Measurements from ENCODE around the gene PHF13. TPM values are rescaled to one million over a fixed set of nuclear protein-coding genes. Genes with fewer than 3 reads are reported as not detected.

The PHF13 gene
- total and polyA plus RNA-seq, 4 donors: 1.4 to 8.7 (median 3.8) TPM

- TF ChIP-seq CTCF (IDR thresholded peaks at IDR 0.05; ENCODE audit: low read depth, low read length, missing input control) (no peak), RAD21 (IDR thresholded peaks at IDR 0.05) (peak; percentile 47 to 56), ATF3 (IDR thresholded peaks at IDR 0.05) (no peak), HNF4A (conservative IDR thresholded peaks at IDR 0.05) (peak; percentile 33 to 75), TAF1 (conservative IDR thresholded peaks at IDR 0.05) (peak; percentile 65), GABPA (IDR thresholded peaks at IDR 0.05 in 1 of 2, conservative IDR thresholded peaks at IDR 0.05 in 1 of 2) (peak in 1 of 2 donors; percentile 45), MAX (IDR thresholded peaks at IDR 0.05) (peak; percentile 86)
Observed at GRCh38 chr1:6601049-6601922, 12.2 kb upstream of the PHF13 start (continued).

- DNase-seq (ENCODE audit: low spot score): peak; percentile 67
- peaks cover 4 to 10% (median 6%) of the 10 kb centered on the region in 4 donors for H3K36me3 ChIP-seq (ENCODE audit: control insufficient read depth in 4 of 4, insufficient read depth in 3 of 4, low read depth in 1 of 4, low read length in 3 of 4)
- peak overlapping the region; percentile 73 to 82 (median 78) for H3K4me3 ChIP-seq (ENCODE audit: low read depth in 1 of 3, low read length in 3 of 3)
Observed at GRCh38 chr1:6601923-6602668, 11.4 kb upstream of the PHF13 start.

More at GRCh38 chr1:6601923-6602668, 11.4 kb upstream of the PHF13 start:
- peaks cover 11 to 54% (median 40%) of the 10 kb centered on the region in 4 donors for H3K4me1 ChIP-seq (ENCODE audit: control insufficient read depth in 4 of 4, insufficient read depth in 4 of 4, low read length in 3 of 4)
- H3K9me3 ChIP-seq (ENCODE audit: control insufficient read depth in 4 of 4, low read length in 3 of 4): no peaks in the 10 kb centered on the region
- under 1% methylated on average over 103 of the region's 103 CpGs for WGBS
- no peak for TF ChIP-seq SP1 (IDR thresholded peaks at IDR 0.05)
- no peak for TF ChIP-seq HNF4G (IDR thresholded peaks at IDR 0.05)
- TF ChIP-seq FOXA2 (IDR thresholded peaks at IDR 0.05): no peak
- TF ChIP-seq RXRA (IDR thresholded peaks at IDR 0.05): no peak
- no peak for TF ChIP-seq HNF4A (conservative IDR thresholded peaks at IDR 0.05)
- no peak for TF ChIP-seq EGR1 (IDR thresholded peaks at IDR 0.05; ENCODE audit: low read depth in 2 of 2)
- no peak for TF ChIP-seq JUND (IDR thresholded peaks at IDR 0.05)
- TF ChIP-seq ZBTB33 (IDR thresholded peaks at IDR 0.05): no peak
- TF ChIP-seq RAD21 (IDR thresholded peaks at IDR 0.05): no peak
- TF ChIP-seq FOXA1 (IDR thresholded peaks at IDR 0.05): no peak
- no peak for TF ChIP-seq GABPA (IDR thresholded peaks at IDR 0.05 in 1 of 2, conservative IDR thresholded peaks at IDR 0.05 in 1 of 2)
- TF ChIP-seq REST (IDR thresholded peaks at IDR 0.05): no peak
- no peak for TF ChIP-seq MAX (IDR thresholded peaks at IDR 0.05)
- no peak for TF ChIP-seq TAF1 (conservative IDR thresholded peaks at IDR 0.05)
- TF ChIP-seq NR2F2 (IDR thresholded peaks at IDR 0.05): no peak
- TF ChIP-seq CTCF (IDR thresholded peaks at IDR 0.05; ENCODE audit: low read depth, low read length, missing input control): no peak
- no peak for TF ChIP-seq YY1 (IDR thresholded peaks at IDR 0.05)
- no peak for TF ChIP-seq ATF3 (IDR thresholded peaks at IDR 0.05)
- H3K9ac ChIP-seq (ENCODE audit: low read depth in 1 of 2, low read length in 2 of 2): peak overlapping the region; percentile 61 to 81
- H3K27ac ChIP-seq (ENCODE audit: low read depth in 1 of 2, low read length in 2 of 2): peak overlapping the region; percentile 82 to 98
- no peaks in the 10 kb centered on the region for H3K27me3 ChIP-seq (ENCODE audit: control insufficient read depth in 4 of 4, insufficient read depth in 4 of 4, low read length in 3 of 4)

Data from liver (tissue), 9 donors.